HEK293 (cell line): Measurements from ENCODE around the gene RBMS1.
"Not testable (repeated sequence)": the region's sequence is repeated elsewhere in the genome, so short reads cannot be mapped to it uniquely, and the experiment has no call there.

ENCODE experiments used
- CTCF ChIA-PET: fragments of 350-600 bp; formaldehyde crosslinking; extraction: SDS; loops from one replicate; lab custom pipeline; 2021; ENCODE audit warnings: antibody characterized with exemption; lab: Yijun Ruan, JAX
- POLR2A ChIA-PET: fragments of 300-600 bp; formaldehyde crosslinking; extraction: SDS; loops from one replicate; lab custom pipeline; 2020; ENCODE audit warnings: antibody characterized with exemption, inconsistent platforms; lab: Yijun Ruan, JAX
- H3K27ac ChIP-seq: fragments of 200-500 bp; sonication (Bioruptor generic); 2 replicates; pipeline ENCODE4 v1.5.1; 2014; ENCODE audit warnings: low read depth, low read length, control low read depth, inconsistent platforms; ENCODE audit errors: extremely low read depth
- H3K36me3 ChIP-seq, 2 experiments: fragments of 200-500 bp in 1 of 2; sonication (Bioruptor generic) in 1 of 2; 1 replicate in 1 of 2; 2 replicates in 1 of 2; pipeline ENCODE4 v1.5.1; 2014 to 2017; ENCODE audit warnings: inconsistent platforms in 2 of 2, low read length in 2 of 2; ENCODE audit not compliant: control insufficient read depth in 2 of 2, insufficient read depth in 1 of 2
- H3K4me1 ChIP-seq: fragments of 200-500 bp; sonication (Bioruptor generic); 2 replicates; pipeline ENCODE4 v1.5.1; 2014; ENCODE audit warnings: mild to moderate bottlenecking, low read length, inconsistent platforms; ENCODE audit not compliant: control insufficient read depth, insufficient read depth
- H3K4me3 ChIP-seq: 2 replicates; pipeline ENCODE4 v1.5.1; 2011; ENCODE audit warnings: low read depth, mild to moderate bottlenecking, control low read depth, low read length, moderate library complexity
- H3K9me3 ChIP-seq: fragments of 200-500 bp; sonication (Bioruptor generic); 2 replicates; pipeline ENCODE4 v1.5.1; 2014; ENCODE audit warnings: low read depth, low read length, inconsistent platforms; ENCODE audit not compliant: control insufficient read depth, insufficient read depth
- GFI1B ChIP-seq: fragments of 450-650 bp; formaldehyde crosslinking; IDR thresholded peaks from 2 replicates; pipeline ENCODE4 v1.5.1; 2016; ENCODE audit warnings: missing biosample characterization, missing genetic modification characterization
- HOXC10 ChIP-seq: sonication (generic); formaldehyde crosslinking; IDR thresholded peaks from 2 replicates; pipeline ENCODE4 v1.8.1; 2023; ENCODE audit warnings: mild to moderate bottlenecking, missing genetic modification reagents
- KLF16 ChIP-seq: fragments of 450-650 bp; formaldehyde crosslinking; IDR thresholded peaks from 2 replicates; pipeline ENCODE4 v1.5.1; 2017; ENCODE audit warnings: missing biosample characterization, missing genetic modification characterization
- PRDM2 ChIP-seq: fragments of 450-650 bp; formaldehyde crosslinking; IDR thresholded peaks from 2 replicates; pipeline ENCODE4 v1.5.1; 2016; ENCODE audit warnings: missing biosample characterization, missing genetic modification characterization, borderline replicate concordance
- PRDM6 ChIP-seq: fragments of 450-650 bp; formaldehyde crosslinking; IDR thresholded peaks from 2 replicates; pipeline ENCODE4 v1.5.1; 2017; ENCODE audit warnings: missing biosample characterization, missing genetic modification characterization
- SCRT1 ChIP-seq: fragments of 450-650 bp; formaldehyde crosslinking; IDR thresholded peaks from 2 replicates; pipeline ENCODE4 v1.5.1; 2016; ENCODE audit warnings: missing biosample characterization, missing genetic modification characterization, borderline replicate concordance
- WT1 ChIP-seq: fragments of 450-650 bp; formaldehyde crosslinking; IDR thresholded peaks from 2 replicates; pipeline ENCODE4 v1.5.1; 2016; ENCODE audit warnings: missing biosample characterization, missing genetic modification characterization
- ZFP69B ChIP-seq: fragments of 450-650 bp; formaldehyde crosslinking; IDR thresholded peaks from 2 replicates; pipeline ENCODE4 v1.5.1; 2016; ENCODE audit warnings: missing biosample characterization, missing genetic modification characterization
- ZNF324 ChIP-seq: fragments of 450-650 bp; formaldehyde crosslinking; IDR thresholded peaks from 2 replicates; pipeline ENCODE4 v1.5.1; 2016; ENCODE audit warnings: missing biosample characterization, missing genetic modification characterization
- ZNF350 ChIP-seq: fragments of 450-650 bp; formaldehyde crosslinking; IDR thresholded peaks from 2 replicates; pipeline ENCODE4 v1.5.0; 2017; ENCODE audit warnings: missing biosample characterization, mild to moderate bottlenecking, missing genetic modification characterization
- ZNF514 ChIP-seq: fragments of 450-650 bp; formaldehyde crosslinking; IDR thresholded peaks from 2 replicates; pipeline ENCODE4 v1.5.1; 2016; ENCODE audit warnings: missing biosample characterization, missing genetic modification characterization
- ZNF518A ChIP-seq: fragments of 450-650 bp; formaldehyde crosslinking; conservative IDR thresholded peaks from 2 replicates; pipeline ENCODE4 v1.5.1; 2016; ENCODE audit warnings: low read depth, missing biosample characterization, missing genetic modification characterization
- ZNF529 ChIP-seq: fragments of 450-650 bp; formaldehyde crosslinking; IDR thresholded peaks from 2 replicates; pipeline ENCODE4 v1.5.1; 2017; ENCODE audit warnings: missing genetic modification characterization, missing biosample characterization; ENCODE audit not compliant: insufficient replicate concordance
- ZNF585B ChIP-seq: fragments of 450-650 bp; formaldehyde crosslinking; IDR thresholded peaks from 2 replicates; pipeline ENCODE4 v1.5.1; 2016; ENCODE audit warnings: missing biosample characterization, missing genetic modification characterization
- ZNF610 ChIP-seq: fragments of 450-650 bp; formaldehyde crosslinking; IDR thresholded peaks from 2 replicates; pipeline ENCODE4 v1.5.1; 2016; ENCODE audit warnings: missing biosample characterization, missing genetic modification characterization, borderline replicate concordance
- ZNF623 ChIP-seq: fragments of 450-650 bp; formaldehyde crosslinking; IDR thresholded peaks from 2 replicates; pipeline ENCODE4 v1.5.1; 2016; ENCODE audit warnings: missing biosample characterization, missing genetic modification characterization
- ZNF776 ChIP-seq: fragments of 450-650 bp; formaldehyde crosslinking; IDR thresholded peaks from 2 replicates; pipeline ENCODE4 v1.5.0; 2017; ENCODE audit warnings: missing biosample characterization, missing genetic modification characterization, borderline replicate concordance
- ZNF830 ChIP-seq: fragments of 450-650 bp; IDR thresholded peaks from 2 replicates; pipeline ENCODE4 v1.5.0; 2018; ENCODE audit warnings: missing biosample characterization, missing genetic modification characterization, low read depth, mild to moderate bottlenecking, moderate library complexity

RBMS1 gene

GRCh38 chr2:160440888-160441287 is 52.7 kb downstream of the RBMS1 start:
- H3K4me3 ChIP-seq: no peak overlapping the region
- H3K36me3 ChIP-seq: no peaks in the 10 kb centered on the region
- TF ChIP-seq GFI1B (tag by site-specific recombination) (no peak), PRDM6 (peak; percentile 46; the same call in 1 of the 2 replicates)
- no peaks in the 10 kb centered on the region for H3K9me3 ChIP-seq
- H3K4me1 ChIP-seq: no peaks in the 10 kb centered on the region
- no peak overlapping the region for H3K27ac ChIP-seq
- CTCF ChIA-PET: no interaction called here
- POLR2A ChIA-PET: no interaction called here

- POLR2A ChIA-PET, H3K4me3 ChIP-seq, H3K9me3 ChIP-seq, H3K36me3 ChIP-seq, H3K4me1 ChIP-seq, H3K27ac ChIP-seq, CTCF ChIA-PET: not testable (repeated sequence)
Measured at GRCh38 chr2:160439038-160439437, 54.6 kb downstream of the RBMS1 start.

GRCh38 chr2:160437273-160437672 is 56.3 kb downstream of the RBMS1 start:
- H3K36me3 ChIP-seq: no peaks in the 10 kb centered on the region
- peaks cover 9% of the 10 kb centered on the region for H3K4me1 ChIP-seq
- H3K9me3 ChIP-seq: no peaks in the 10 kb centered on the region
- POLR2A ChIA-PET: no interaction called here
- H3K27ac ChIP-seq: no peak overlapping the region
- CTCF ChIA-PET: no interaction called here
- no peak overlapping the region for H3K4me3 ChIP-seq
- no peak for TF ChIP-seq KLF16 (tag by site-specific recombination)
- no peak for TF ChIP-seq ZNF350
- no peak for TF ChIP-seq ZNF518A (tag by site-specific recombination)
- no peak for TF ChIP-seq ZNF623
- no peak for TF ChIP-seq ZNF514 (tag by site-specific recombination)
- no peak for TF ChIP-seq ZNF776 (tag by site-specific recombination)
- TF ChIP-seq SCRT1 (tag by site-specific recombination): no peak
- no peak for TF ChIP-seq PRDM2 (tag by site-specific recombination)
- no peak for TF ChIP-seq ZNF529 (tag by site-specific recombination)
- no peak for TF ChIP-seq ZNF830
- TF ChIP-seq HOXC10: no peak
- no peak for TF ChIP-seq ZNF610 (tag by site-specific recombination)
- no peak for TF ChIP-seq ZNF324 (tag by site-specific recombination)
- TF ChIP-seq WT1: no peak
- TF ChIP-seq ZNF585B: no peak
- no peak for TF ChIP-seq ZFP69B (tag by site-specific recombination)
